Right kidney (tissue), 1 donor: ENCODE data around the gene ERN1.
"Not testable (repeated sequence)": the region's sequence is repeated elsewhere in the genome, so short reads cannot be mapped to it uniquely, and the experiment has no call there.

ENCODE experiments used
- DNase-seq: peaks from one replicate; pipeline ENCODE4 v3.0.0-alpha.2; 2016

ERN1 gene

DNA sequence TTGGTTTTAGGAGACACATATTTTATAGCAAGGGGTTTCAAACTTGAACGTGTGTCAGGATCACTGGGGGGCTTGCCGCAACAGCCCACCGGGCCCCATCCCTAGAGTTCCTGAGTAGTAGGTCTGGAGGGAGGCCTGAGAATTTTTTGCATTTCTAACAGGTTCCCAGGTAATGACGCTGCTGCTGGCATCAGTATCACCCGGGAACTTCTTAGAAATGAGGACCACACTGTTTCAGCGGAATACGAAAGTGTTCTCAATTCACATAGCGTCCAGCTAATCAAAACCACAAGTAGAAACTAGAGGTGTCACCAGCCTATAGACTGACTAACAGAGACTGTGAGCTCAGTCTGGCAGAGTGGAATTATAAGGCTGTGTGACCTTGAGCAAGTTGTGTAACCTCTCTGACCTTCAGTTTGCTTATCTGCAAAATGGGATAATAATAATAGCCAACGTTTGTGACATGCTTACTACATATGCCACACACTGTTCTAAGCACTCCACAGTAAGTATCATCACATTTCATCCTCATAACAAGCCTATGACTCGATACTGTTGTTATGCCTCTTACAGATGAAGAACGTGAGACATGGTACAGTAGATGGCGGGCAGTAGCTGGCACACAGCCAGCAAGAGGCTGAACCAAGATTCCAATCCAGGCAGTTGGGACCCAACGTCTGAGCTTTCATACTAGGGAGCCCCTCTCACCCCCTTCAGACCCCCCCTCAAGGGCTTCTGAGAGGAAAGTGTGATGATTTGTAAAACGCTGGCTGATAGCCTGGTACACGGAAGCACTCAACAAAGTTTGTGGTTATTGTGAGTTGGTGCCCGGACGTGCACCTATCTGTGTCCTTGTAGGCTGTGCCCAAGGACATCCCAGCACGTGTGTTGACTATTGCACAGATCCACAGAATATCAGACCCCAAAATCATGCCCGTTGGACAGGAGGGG lies 104.9 kb downstream of the ERN1 start:
- no peak for DNase-seq

DNA sequence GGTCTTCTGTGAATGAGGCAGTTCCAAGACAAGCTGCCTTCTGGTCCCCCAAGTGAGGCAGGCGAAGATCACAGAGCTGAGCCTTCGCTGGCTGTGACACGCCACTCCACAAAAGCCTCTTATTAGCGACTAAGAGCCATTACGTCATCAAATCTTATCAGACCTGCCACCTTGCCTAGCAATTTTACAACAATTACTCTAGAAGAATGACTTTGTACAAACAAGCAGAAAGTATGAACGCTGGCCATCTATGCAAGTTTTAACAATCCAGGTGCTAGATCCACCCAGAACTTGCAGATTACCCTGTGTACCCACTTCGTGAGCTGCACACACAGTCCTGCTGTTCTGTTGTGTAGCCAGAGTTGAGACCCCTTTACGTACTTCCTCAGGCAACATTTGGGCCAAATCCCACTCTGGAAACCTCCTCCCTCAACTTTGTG lies 105.7 kb downstream of the ERN1 start:
- DNase-seq, result no peak

DNA sequence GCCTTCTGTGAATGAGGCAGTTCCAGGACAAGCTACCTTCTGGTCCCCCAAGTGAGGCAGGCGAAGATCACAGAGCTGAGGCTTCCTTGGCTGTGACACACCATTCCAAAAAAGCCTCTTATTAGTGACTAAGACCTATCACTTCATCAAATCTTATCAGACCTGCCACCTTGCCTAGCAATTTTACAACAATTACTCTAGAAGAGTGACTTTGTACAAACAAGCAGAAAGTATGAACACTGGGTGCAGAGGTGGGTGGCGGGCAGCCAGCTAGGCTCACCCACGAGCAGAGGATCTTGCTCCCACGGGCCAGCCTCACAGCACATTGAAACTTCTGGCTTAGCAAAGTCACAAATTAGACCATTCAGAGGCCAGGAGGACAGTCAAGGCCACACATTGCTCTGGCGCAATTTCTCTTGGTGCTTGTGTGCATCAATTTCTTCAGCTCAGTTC lies 107.3 kb downstream of the ERN1 start:
- no peak for DNase-seq

DNA sequence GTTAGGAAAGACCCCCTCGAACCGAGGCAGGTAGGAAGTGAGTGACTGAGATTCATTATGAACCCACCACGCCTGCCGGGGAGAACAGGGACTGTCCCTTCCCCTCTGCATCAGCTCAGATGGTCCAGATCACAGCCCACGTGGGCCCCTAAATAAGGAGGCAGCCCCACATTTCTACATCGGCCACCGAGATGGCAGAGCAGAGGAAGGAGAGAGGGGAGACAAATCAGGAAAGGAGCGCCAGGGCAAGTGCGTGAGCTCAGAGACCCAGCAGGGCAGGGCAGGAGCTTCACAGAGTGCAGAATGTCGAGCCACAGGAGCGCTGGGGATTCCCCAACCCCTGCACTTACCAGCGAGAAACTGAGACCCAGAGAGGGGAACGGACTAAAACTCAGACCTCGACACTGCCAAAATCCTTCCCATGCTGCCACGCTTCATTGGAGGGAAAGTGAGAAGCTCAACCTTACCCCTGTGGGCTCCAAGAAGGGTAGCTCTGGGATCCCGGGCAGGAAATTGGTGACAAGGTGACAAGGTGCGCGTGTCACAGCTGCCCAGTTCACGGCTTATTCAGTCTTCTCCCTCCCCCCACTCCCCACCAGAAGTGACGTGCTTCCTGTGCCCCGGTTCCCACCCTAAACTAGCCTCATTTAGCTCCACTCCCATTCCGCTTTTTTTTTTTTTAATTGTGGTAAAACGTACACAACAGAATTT lies 109.7 kb downstream of the ERN1 start, which contains the start of gene ICAM2:
Gene ICAM2, minus strand, starts transcription at position 578 of the 711 bp plus-strand sequence. CDS start 13,942 bp downstream, outside the sequence.
- DNase-seq, result peak; percentile 44

- DNase-seq, result not testable (repeated sequence)
Measured at GRCh38 chr17:64019551-64019961, 110.4 kb downstream of the ERN1 start.

- no peak for DNase-seq
Measured at GRCh38 chr17:64017381-64017980, 112.5 kb downstream of the ERN1 start.

- no peak for DNase-seq
Measured at GRCh38 chr17:64016974-64017373, 113.0 kb downstream of the ERN1 start.

GRCh38 chr17:64016231-64016784 lies 113.6 kb downstream of the ERN1 start:
- DNase-seq, result no peak

DNA sequence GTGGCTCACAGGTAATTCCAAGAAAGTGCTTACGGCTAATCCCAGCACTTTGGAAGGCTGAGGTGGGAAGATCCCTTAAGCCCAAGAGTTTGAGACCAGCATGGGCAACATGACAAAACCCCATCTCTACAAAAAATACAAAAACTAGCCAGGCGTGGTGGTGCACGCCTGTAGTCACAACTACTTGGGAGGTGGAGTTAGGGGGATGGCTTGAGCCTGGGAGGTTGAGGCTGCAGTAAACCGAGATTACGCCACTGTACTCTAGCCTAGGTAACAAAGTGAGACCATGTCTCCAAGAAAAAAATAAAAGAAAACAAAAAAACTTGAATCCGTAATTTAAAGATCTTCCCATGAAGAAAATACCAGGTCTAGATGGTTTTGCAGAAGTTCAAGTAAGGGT lies 114.5 kb downstream of the ERN1 start:
- no peak for DNase-seq

GRCh38 chr17:64009571-64010402 lies 120.2 kb downstream of the ERN1 start:
- no peak for DNase-seq

DNA sequence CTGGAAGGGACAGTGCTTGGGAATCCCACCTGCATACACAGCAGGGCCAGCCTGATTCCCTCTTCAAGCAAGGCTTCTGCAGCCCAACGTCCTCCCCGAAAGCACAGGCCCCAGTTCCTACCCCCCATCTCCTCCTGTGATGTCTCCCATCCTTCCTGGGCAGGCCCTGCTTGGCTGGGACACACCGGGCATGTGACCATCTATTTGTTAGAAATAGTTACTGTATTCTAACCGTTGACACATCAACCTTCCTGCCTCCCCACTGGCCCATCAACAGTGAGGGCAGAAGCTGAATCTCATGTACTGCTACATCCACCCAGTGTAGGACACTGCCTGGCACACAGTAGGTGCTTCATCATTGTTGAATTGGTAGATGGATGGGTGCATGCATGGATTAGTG lies 121.1 kb downstream of the ERN1 start:
- no peak for DNase-seq

DNA sequence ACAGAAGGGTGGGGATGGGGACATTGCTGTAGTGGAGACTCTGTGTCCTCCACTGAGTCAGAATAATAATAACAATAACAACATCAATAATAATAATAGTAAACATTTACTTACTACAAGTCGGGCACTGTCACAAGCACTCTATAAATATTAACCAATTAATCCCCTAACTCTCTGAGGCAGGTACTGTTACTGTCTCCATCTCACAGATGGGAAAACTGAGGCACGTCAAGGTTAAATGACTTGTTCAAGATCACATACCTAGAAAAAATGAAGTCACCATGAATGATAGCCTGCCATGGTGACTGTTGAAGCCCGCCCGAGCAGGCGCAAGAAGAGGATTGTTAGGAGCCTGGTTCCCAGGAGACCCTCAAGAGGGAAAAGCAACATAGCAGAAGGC lies 121.6 kb downstream of the ERN1 start:
- no peak for DNase-seq

GRCh38 chr17:64007838-64008282 lies 122.1 kb downstream of the ERN1 start:
- no peak for DNase-seq

DNA sequence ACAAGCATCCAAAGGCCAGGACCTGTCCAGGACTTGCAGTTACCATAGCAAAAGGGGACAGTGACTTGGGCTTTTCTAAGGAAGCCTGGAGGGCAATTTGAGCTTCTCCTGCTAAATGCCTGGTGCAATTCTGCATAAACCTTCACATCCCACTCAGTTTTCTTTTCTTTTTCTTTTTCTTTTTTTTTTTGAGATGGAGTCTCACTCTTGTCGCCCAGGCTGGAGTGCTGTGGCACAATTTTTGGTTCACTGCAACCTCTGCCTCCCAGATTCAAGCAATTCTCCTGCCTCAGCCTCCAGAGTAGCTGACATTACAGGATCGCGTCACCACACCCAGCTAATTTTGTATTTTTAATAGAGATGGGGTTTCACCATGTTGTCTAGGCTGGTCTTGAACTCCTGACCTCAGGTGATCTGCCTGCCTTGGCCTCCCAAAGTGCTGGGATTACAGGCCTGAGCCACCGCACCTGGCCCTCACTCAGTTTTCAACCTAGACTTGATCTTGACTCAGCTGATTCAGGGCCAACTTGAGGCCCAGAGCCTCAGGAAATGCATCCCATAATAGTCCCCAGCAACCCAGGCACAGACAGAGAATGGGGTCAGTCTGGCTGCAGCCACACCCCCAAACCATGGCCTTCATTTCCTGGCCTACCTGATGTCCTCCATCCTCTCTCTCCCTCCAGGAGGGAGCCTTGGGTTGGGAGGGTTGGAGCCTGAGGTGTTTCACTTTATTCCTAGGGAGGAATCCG lies 122.7 kb downstream of the ERN1 start:
- not testable (repeated sequence) for DNase-seq

- no peak for DNase-seq
Measured at GRCh38 chr17:64006361-64007088, 123.4 kb downstream of the ERN1 start.

DNA sequence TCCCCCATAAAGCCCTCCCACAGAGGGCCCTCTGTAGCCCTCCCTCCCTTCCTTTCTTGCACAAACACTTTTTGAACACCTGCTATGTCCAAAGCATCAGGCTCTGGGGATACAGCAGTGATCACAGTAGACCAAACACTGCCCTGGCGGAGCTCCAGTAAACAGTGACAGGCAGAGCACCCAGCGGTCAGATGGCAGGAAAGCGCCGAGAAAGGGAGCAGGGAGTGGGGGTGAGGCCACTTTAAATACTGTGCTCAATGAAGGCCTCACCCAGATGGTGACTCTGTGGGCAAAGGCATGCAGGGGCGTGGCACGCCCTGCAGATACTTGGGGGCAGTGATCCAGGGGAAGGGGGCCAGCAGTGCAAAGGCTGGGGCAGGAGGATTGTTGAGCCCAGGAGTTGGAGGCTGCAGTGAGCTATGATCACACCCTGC lies 124.2 kb downstream of the ERN1 start:
- DNase-seq, result no peak

GRCh38 chr17:64004903-64005733 lies 124.8 kb downstream of the ERN1 start:
- no peak for DNase-seq

DNA sequence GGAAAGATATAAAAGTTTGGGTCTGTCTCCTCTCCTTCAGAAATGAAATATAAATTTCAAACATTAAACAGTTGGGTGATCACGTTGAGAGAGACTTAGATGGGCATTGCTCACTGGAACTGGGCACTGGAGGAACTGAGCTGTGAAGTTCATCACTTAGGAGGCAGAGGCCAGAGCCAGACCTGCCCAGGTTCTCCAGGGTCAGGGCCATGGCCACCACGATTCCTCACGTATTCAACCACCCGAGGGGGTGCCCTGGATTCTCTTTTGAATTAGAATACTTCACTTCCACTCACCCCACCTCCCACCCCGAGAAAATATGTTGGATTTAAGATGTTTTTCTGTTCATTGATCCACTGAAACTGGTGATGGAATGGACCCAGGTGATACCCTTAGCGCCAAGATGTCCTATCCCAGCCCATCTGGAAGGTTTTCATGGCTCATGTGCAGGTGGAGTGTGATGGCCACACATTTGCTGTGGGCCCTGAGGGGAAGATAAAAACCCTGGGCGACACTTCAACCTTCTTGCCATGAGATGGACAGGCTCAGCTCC lies 125.7 kb downstream of the ERN1 start:
- DNase-seq, result no peak
